ENCODE measurements around the gene MSRB1. TPM values are rescaled to one million over a fixed set of nuclear protein-coding genes. Genes with fewer than 3 reads are reported as not detected.

Gene MSRB1
- total RNA-seq, 1 donor = 14.3 TPM

DNA sequence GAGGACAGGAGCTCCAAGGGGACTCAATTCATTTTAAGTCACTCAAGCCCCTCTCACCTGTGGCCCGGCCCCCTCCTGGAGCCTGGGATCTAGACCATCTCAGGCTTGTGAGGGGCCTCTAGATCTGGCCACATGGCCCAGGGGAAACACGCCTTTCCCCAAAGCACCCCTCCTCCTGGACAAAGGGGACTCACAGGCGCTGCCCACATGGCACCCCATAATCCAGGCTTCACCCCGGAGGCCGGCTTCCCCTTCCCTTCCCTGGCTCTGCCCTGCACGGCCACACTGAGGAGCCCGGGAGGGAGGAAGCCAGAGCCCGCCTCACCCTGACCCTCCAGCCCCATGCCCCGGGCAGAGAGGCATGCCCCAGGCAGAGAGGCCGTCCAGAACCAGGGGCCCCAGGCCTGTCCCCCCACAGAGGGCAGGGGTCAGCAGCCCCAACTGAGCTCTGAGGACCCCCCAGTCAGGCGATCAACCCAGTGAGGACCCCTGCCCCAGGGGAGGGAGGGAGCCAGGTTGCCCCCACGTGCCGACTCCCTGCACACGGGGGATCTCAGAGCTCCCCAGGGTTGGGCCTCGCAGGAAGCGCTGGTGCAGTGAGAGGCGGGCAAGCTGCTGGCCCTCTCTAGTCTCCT is 35.7 kb downstream of the MSRB1 start:
- TF ChIP-seq, protein P1, sequence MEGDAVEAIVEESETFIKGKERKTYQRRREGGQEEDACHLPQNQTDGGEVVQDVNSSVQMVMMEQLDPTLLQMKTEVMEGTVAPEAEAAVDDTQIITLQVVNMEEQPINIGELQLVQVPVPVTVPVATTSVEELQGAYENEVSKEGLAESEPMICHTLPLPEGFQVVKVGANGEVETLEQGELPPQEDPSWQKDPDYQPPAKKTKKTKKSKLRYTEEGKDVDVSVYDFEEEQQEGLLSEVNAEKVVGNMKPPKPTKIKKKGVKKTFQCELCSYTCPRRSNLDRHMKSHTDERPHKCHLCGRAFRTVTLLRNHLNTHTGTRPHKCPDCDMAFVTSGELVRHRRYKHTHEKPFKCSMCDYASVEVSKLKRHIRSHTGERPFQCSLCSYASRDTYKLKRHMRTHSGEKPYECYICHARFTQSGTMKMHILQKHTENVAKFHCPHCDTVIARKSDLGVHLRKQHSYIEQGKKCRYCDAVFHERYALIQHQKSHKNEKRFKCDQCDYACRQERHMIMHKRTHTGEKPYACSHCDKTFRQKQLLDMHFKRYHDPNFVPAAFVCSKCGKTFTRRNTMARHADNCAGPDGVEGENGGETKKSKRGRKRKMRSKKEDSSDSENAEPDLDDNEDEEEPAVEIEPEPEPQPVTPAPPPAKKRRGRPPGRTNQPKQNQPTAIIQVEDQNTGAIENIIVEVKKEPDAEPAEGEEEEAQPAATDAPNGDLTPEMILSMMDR (IDR thresholded peaks at IDR 0.05; ENCODE audit: insufficient read depth, low read length) = no peak
- no peak for DNase-seq (ENCODE audit: low read depth)
- no peak overlapping the region for H3K4me3 ChIP-seq (ENCODE audit: low read depth, low read length)

DNA sequence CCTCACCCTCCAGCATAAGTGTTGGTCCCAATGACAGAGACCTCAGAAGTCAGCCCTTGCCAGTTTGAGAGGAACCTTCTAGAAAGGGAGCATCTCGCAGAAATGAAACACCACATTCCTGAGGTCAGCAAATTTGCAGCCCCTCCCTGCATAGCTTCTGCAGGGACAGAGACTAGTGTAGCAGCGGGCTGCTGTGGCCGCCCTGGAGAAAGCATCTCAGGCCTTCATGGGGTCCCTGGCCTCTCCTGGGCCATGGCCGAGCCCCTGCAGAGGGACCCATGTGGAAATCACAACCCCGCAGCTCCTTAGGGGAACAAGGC is 36.2 kb downstream of the MSRB1 start:
- no peak for DNase-seq (ENCODE audit: low read depth)

DNA sequence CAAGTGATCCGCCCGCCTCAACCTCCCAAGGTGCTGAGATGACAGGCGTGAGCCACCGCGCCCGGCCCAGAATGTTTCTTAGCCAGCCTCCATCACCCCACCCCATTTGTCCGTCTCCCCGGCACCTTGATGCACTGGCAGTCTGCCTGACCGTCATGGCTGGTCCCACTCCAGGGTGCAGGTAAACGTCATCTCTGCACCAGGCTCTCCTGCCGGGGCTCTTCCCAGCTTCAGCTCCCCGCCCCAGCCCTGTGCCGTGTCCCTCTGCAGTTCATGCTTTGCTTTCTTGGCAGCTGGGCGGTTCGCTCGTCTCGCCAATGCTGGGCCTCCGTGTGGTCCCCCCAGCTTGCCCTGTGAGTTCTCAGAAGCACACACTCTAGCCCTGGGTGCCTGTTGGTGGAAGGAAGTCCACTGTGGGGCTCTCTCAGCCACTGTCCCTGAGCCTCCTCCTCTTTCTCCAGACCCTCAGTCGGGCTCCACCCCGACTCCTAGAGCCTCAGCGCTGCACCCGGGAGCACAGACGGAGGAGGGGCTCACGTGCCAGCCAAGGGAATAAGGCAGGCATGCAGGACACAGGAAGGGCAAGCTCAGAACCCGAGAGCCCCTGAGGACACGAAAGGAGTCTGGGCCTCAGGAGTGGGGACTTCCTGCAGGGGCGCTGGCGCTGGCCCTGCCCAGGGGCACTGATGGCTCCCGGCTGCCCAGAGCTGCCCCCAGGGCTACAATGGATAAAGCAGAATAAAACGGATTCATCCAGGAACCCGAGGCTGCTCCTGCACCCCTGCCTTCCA is 36.7 kb downstream of the MSRB1 start:
- DNase-seq (ENCODE audit: low read depth) = no peak
- no peak overlapping the region for H3K4me3 ChIP-seq (ENCODE audit: low read depth, low read length)
- TF ChIP-seq, protein P1 (IDR thresholded peaks at IDR 0.05; ENCODE audit: insufficient read depth, low read length) = no peak

More for the DNA sequence above, 36.2 kb downstream of the MSRB1 start:
- no peak overlapping the region for H3K4me3 ChIP-seq (ENCODE audit: low read depth, low read length)
- TF ChIP-seq, protein P1 (IDR thresholded peaks at IDR 0.05; ENCODE audit: insufficient read depth, low read length) = no peak

DNA sequence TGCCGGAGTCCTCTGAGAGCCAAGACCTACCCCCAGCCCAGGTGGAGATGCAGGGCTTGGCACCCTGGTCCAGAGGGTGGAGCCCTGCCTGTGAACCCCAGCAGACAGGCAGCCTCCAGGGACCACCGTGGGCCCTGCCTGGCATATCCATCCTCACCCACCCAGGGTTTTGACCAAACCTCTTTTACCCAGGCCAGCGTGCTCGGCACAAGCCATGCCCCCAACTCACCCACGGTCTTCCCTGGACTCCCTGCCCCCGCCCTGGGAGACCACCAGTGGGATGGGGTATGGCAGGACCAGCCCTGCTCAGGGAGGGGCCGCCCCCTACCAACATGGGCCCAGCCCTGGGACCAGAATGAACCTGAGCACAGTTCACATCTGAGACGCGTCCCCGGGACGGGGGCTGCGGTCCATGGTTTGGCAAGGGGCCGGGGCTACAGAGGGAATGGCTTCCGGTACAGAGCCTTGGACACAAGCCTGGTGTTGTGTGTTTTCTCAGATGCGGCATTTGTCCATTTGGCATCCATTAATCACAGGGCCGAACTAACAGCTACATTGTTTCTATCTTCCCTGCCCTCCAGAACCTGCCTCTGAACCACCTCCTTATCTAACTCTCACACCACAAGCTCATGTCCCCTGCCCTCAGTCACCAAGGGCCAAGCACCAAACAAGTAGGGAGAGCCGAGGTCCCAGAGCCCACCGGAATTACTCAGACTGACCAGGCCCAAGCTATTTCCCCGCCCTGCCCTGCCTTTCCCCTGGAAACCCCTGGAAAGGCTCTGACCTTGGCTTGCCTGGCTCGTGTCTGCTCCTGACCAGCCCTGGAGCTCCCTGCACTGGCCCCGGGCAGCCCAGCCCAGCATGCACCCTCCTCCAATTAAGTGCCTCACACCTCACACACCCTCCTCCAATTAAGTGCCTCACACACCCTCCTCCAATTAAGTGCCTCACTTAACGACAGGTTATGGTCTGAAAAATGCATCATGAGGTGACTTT is 38.9 kb downstream of the MSRB1 start:
- H3K4me3 ChIP-seq (ENCODE audit: low read depth, low read length) = no peak overlapping the region
- peak; percentile 26 for DNase-seq (ENCODE audit: low read depth)
- TF ChIP-seq, protein P1 (IDR thresholded peaks at IDR 0.05; ENCODE audit: insufficient read depth, low read length) = no peak

DNA sequence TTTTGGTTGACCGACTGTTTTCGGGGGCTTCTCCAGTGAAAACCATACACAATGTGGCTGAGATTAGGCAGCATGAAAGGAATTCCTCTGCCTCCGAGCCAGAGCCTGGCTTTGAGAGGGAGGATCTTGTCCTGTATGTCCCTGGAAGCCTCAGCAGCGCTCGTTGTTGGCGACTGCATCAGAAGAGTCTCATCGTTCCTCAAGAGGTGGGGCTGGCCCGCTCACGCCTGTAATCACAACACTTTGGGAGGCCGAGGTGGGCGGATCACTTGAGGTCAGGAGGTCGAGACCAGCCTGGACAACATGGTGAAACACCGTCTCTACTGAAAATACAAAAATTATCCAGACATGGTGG is 39.8 kb downstream of the MSRB1 start:
- no peak for DNase-seq (ENCODE audit: low read depth)

More for the DNA sequence above, 39.8 kb downstream of the MSRB1 start:
- no peak overlapping the region for H3K4me3 ChIP-seq (ENCODE audit: low read depth, low read length)
- TF ChIP-seq, protein P1 (IDR thresholded peaks at IDR 0.05; ENCODE audit: insufficient read depth, low read length) = no peak
